Aorta (tissue), 5 donors: ENCODE measurements around the gene PCDH1. TPM values are rescaled to one million over a fixed set of nuclear protein-coding genes. Genes with fewer than 3 reads are reported as not detected.

Source experiments
- ATAC-seq: fragments of 200-7000 bp; cut with Tn5 transposase; one replicate; pipeline ENCODE4 v1.9.1; 2022; ENCODE audit warnings: moderate library complexity; ENCODE audit not compliant: low FRiP score
- DNase-seq, 2 donors: peaks; one replicate each; pipeline ENCODE4 v3.0.0-alpha.2; 2020
- H3K27ac ChIP-seq, 2 donors: one replicate each; pipeline ENCODE4 v1.5.1; 2013; ENCODE audit warnings: low read length in 2 of 2, mild to moderate bottlenecking in 2 of 2, moderate library complexity in 2 of 2, control low read depth in 1 of 2, inconsistent platforms in 1 of 2, low read depth in 1 of 2
- H3K27me3 ChIP-seq, 2 donors: one replicate each; pipeline ENCODE4 v1.6.1; 2013; ENCODE audit warnings: control low read depth in 1 of 2, low read length in 1 of 2, mild to moderate bottlenecking in 1 of 2, moderate library complexity in 1 of 2; ENCODE audit not compliant: insufficient read depth in 2 of 2, control insufficient read depth in 1 of 2
- H3K36me3 ChIP-seq, 2 donors: one replicate each; pipeline ENCODE4 v1.6.1; 2013; ENCODE audit warnings: control low read depth in 1 of 2, low read length in 1 of 2, mild to moderate bottlenecking in 1 of 2; ENCODE audit not compliant: insufficient read depth in 2 of 2, control insufficient read depth in 1 of 2
- H3K4me1 ChIP-seq, 2 donors: one replicate each; pipeline ENCODE4 v1.6.1; 2013; ENCODE audit warnings: low read length in 2 of 2, control low read depth in 1 of 2, mild to moderate bottlenecking in 1 of 2, moderate library complexity in 1 of 2; ENCODE audit not compliant: insufficient read depth in 2 of 2, control insufficient read depth in 1 of 2
- H3K4me3 ChIP-seq, 2 donors: one replicate each; pipeline ENCODE4 v1.5.1; 2013; ENCODE audit warnings: low read length in 2 of 2, control low read depth in 1 of 2, mild to moderate bottlenecking in 1 of 2
- H3K9me3 ChIP-seq: one replicate; pipeline ENCODE4 v1.6.1; 2013; ENCODE audit warnings: mild to moderate bottlenecking, low read length; ENCODE audit not compliant: control insufficient read depth
- whole genome bisulfite sequencing, 2 donors: extraction: QIAGEN DNeasy Blood & Tissue Kit; methylation state at CpG; one replicate each; pipeline ENCODE4 v1.1.7; 2013; 5-methylcytosine and 5-hydroxymethylcytosine counted together
- intact Hi-C, 2 donors: fragments of 100-400 bp; cut with DNase I; formaldehyde crosslinking; loops; one replicate each; pipeline versions ENCODE4 v1.14.2 to v1.15.0; 2022
- polyA plus RNA-seq, 2 donors: library from polyadenylated mRNA; stranded (reverse); fragments of 200-250 nt; gene quantifications; one replicate each; pipeline ENCODE4 v1.2.3, GENCODE V29; 2013
- total RNA-seq, 2 donors: library from RNA; stranded (reverse); fragmentation: NEBNext Ultra II Directional; extraction: Animal tissue kit (Norgen Biotek cat#: 25700); gene quantifications; one replicate each; pipeline ENCODE4 v1.2.1, GENCODE V29; 2021
- donor health status: healthy with polysubstance abuse.
- donor health status: Bipolar disorder and iron deficiency.
- donor health status: DM: no; HTN: no; CAD: no.
- donor health status: DM: no; HTN: no; CAD: no.
- donor health status: DM: yes; HTN: yes; CAD: no.

Gene PCDH1
- total and polyA plus RNA-seq, 4 donors, result 1.4 to 41.9 (median 15.9) TPM

DNA sequence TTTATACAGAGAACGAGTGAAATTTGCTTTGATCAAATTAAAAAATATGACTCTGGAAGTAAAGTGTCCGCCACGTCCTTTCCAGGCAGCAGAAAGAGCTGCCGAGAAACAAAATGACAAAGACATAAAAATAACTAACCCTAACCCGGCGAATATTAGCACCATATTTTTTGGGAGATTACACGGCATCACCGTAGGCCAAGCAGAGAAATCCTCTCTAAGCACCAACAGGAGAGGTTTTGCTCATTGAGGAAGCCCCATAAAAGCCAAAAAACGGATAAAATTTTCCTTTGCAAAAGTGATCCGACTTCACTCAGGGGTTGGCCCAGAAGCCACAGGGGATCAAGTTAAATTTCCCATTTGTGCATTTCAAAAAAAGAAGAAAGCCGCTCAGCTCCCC lies 70.9 kb downstream of the PCDH1 start:
- ATAC-seq, result no peak
- Histone ChIP-seq H3K4me1 (no peaks in the 10 kb centered on the region), H3K27ac (no peak overlapping the region), H3K36me3 (no peaks in the 10 kb centered on the region), H3K27me3 (no peaks in the 10 kb centered on the region), H3K4me3 (no peak overlapping the region), H3K9me3 (no peaks in the 10 kb centered on the region)
- 75 to 77% methylated on average over 11 of the region's 11 CpGs for WGBS, 2 donors
- intact Hi-C loops, result no loop called here
- DNase-seq, result no peak

DNA sequence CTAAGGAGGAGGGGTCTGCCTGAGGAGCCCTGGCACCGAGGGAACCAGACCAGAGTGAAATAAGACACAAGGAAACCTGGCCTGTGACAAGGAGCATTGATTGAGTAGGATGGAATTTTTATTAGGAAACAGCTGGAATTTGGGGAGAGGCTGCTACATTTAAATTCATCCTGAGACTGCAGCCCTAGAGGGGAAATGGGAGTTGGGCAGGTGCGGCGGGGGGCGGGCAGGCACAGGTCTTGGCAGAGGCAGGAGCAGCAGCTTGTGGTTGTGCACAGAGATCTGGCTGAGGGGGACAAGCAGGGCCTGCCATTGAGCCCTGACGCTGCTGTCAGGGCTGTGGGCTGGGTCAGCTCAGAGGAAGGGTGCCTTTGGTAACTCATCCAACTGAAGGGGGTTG lies 71.6 kb downstream of the PCDH1 start:
- H3K9me3 ChIP-seq, result no peaks in the 10 kb centered on the region
- WGBS, 2 donors, result 65 to 74% methylated on average over 5 of the region's 5 CpGs
- no peak for DNase-seq
- intact Hi-C loops, result no loop called here
- no peaks in the 10 kb centered on the region for H3K4me1 ChIP-seq
- H3K36me3 ChIP-seq, result no peaks in the 10 kb centered on the region
- H3K27me3 ChIP-seq, result no peaks in the 10 kb centered on the region
- no peak for ATAC-seq
- H3K27ac ChIP-seq, result no peak overlapping the region
- H3K4me3 ChIP-seq, result no peak overlapping the region

DNA sequence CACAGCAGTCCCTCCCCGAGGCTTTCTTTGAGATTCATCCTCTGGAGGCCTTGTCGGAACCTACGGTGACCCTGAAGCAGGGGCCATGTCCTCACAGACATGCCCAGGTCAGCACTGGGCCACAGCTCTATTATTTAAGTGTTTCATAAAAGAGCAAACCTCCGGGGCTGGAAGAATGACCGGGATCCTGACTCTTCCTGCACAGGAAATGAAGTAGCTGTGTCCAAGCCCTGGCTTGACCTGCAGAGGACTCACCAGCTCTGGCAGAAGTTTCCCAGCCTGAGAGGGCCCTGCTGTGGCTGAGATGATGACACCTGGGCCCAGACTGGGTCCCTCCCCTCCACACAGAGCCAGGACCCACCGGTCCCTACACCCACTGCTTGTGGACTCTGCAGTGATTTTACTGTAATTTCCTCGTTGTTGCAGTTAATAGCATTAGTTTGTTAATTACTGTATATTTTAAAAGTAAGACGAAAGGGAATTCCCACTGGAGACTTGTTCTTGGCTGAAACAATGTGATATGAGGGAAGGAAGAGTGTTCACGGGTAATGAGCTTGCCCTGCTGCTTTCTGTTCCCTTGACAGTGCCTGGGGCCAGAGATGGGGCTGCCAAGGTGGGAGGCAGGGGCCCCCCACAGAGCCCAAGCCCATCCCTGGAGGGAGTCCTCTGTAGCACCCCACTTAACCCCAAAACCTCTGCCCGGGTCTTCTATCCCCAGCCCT lies 72.2 kb downstream of the PCDH1 start:
- ATAC-seq, result peak; percentile 68

DNA sequence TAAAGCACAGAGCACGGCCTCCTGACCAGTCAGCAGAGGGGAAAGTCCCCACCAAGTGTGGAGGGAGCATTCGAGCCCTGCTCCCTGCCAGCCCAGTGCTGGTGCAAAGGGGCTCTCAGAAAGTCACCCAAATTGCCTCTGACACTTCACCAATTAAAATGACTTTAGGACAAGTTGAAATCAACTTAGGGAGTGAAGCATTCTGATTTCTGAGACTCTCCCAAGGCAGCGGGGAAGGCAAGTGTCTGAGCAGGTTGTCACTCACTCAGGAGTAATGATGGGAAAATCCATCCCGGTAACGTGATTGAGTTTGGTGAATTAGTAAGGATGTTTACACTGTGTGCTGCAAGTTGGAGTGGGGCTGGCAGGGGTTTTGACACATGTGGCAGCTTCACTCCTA lies 73.7 kb downstream of the PCDH1 start:
- intact Hi-C loops, result no loop called here
- Histone ChIP-seq H3K27me3 (no peaks in the 10 kb centered on the region), H3K4me1 (no peaks in the 10 kb centered on the region), H3K9me3 (no peaks in the 10 kb centered on the region), H3K4me3 (no peak overlapping the region), H3K36me3 (no peaks in the 10 kb centered on the region), H3K27ac (no peak overlapping the region)
- 44 to 50% methylated on average over 5 of the region's 5 CpGs for WGBS, 2 donors
- DNase-seq (no peak), ATAC-seq (no peak)

More for the DNA sequence above, 72.2 kb downstream of the PCDH1 start:
- H3K36me3 ChIP-seq, result no peaks in the 10 kb centered on the region
- H3K27me3 ChIP-seq, result no peaks in the 10 kb centered on the region
- H3K4me1 ChIP-seq, result no peaks in the 10 kb centered on the region
- no peaks in the 10 kb centered on the region for H3K9me3 ChIP-seq
- no peak overlapping the region for H3K27ac ChIP-seq
- DNase-seq, result no peak
- WGBS, 2 donors, result 70 to 71% methylated on average over 10 of the region's 10 CpGs
- H3K4me3 ChIP-seq, result no peak overlapping the region
- intact Hi-C loops, result no loop called here

Other genes starting within 250 kb of the PCDH1 start
- gene HDAC3, start 241.6 kb downstream of the PCDH1 start, total RNA-seq, result 10 to 100 TPM; 52.4 to 54.3 TPM
- 10 to 100 TPM; 21.3 to 86.8 TPM for gene HDAC3, start 241.6 kb downstream of the PCDH1 start, polyA plus RNA-seq
- 1 to 10 TPM; 1.5 to 1.9 TPM for gene RELL2, start 241.4 kb downstream of the PCDH1 start, total RNA-seq
- 1 to 10 TPM in 1 of 2 donors, under 1 TPM in 1; 0.63 to 2.9 TPM for gene RELL2, start 241.4 kb downstream of the PCDH1 start, polyA plus RNA-seq
- gene FCHSD1, start 227.0 kb downstream of the PCDH1 start, total RNA-seq, result 10 to 100 TPM; 33.1 to 47.3 TPM
- 10 to 100 TPM in 1 of 2 donors, 1 to 10 TPM in 1; 9.4 to 59.7 TPM for gene FCHSD1, start 227.0 kb downstream of the PCDH1 start, polyA plus RNA-seq
- gene ARAP3, start 196.2 kb downstream of the PCDH1 start, total RNA-seq, result 10 to 100 TPM; 21.4 to 34.2 TPM
- gene ARAP3, start 196.2 kb downstream of the PCDH1 start, polyA plus RNA-seq, result 10 to 100 TPM in 1 of 2 donors, 1 to 10 TPM in 1; 1.8 to 14.1 TPM
- 100 to 1,000 TPM in 1 of 2 donors, 10 to 100 TPM in 1; 75.5 to 100 TPM for gene DELE1, start 45.5 kb upstream of the PCDH1 start, total RNA-seq
- 10 to 100 TPM; 25.0 to 79.6 TPM for gene DELE1, start 45.5 kb upstream of the PCDH1 start, polyA plus RNA-seq
- 10 to 100 TPM in 1 of 2 donors, 1 to 10 TPM in 1; 8.0 to 10.3 TPM for gene PCDH12, start 79.8 kb upstream of the PCDH1 start, total RNA-seq
- gene PCDH12, start 79.8 kb upstream of the PCDH1 start, polyA plus RNA-seq, result under 1 TPM; 0.88 to 0.95 TPM
- 10 to 100 TPM; 53.0 to 54.6 TPM for gene RNF14, start 90.7 kb upstream of the PCDH1 start, total RNA-seq
- gene RNF14, start 90.7 kb upstream of the PCDH1 start, polyA plus RNA-seq, result 10 to 100 TPM; 44.3 to 55.0 TPM
- gene GNPDA1, start 134.6 kb upstream of the PCDH1 start, total RNA-seq, result 10 to 100 TPM; 18.7 to 21.5 TPM
- 10 to 100 TPM; 13.0 to 24.0 TPM for gene GNPDA1, start 134.6 kb upstream of the PCDH1 start, polyA plus RNA-seq
- 100 to 1,000 TPM in 1 of 2 donors, 10 to 100 TPM in 1; 93.7 to 120 TPM for gene NDFIP1, start 230.4 kb upstream of the PCDH1 start, total RNA-seq
- gene NDFIP1, start 230.4 kb upstream of the PCDH1 start, polyA plus RNA-seq, result 10 to 100 TPM; 45.0 to 63.4 TPM